HCT116 (cell line): ENCODE measurements around the gene FBXO21.

Source experiments
- CEBPB ChIP-seq: IDR thresholded peaks from 2 replicates; pipeline ENCODE4 v1.6.1; 2012; ENCODE audit warnings: low read depth
- CTCF ChIP-seq, 3 experiments: fragments of 200-600 bp in 1 of 3; sonication (generic) in 1 of 3; IDR thresholded peaks in 2 of 3; conservative IDR thresholded peaks in 1 of 3; 2 replicates each; pipeline ENCODE4 v1.5.1; 2012 to 2017; ENCODE audit warnings: low read depth in 2 of 3, low read length in 2 of 3, antibody characterized with exemption in 1 of 3, borderline replicate concordance in 1 of 3, control low read depth in 1 of 3, mild to moderate bottlenecking in 1 of 3, mixed read lengths in 1 of 3, mixed run types in 1 of 3, moderate library complexity in 1 of 3; ENCODE audit not compliant: insufficient read depth in 1 of 3
- EZH2 ChIP-seq: fragments of 200-600 bp; sonication (generic); IDR thresholded peaks from 2 replicates; pipeline ENCODE4 v1.6.1; 2017; ENCODE audit warnings: antibody characterized with exemption, mixed run types
- JUND ChIP-seq: IDR thresholded peaks from 2 replicates; pipeline ENCODE4 v1.6.1; 2012
- MAX ChIP-seq: IDR thresholded peaks from 2 replicates; pipeline ENCODE4 v1.6.1; 2012
- POLR2A ChIP-seq: IDR thresholded peaks from 2 replicates; pipeline ENCODE4 v1.7.0; 2011; ENCODE audit warnings: borderline replicate concordance; ENCODE audit not compliant: insufficient read depth, insufficient read length; ENCODE audit errors: extremely low read depth
- POLR2AphosphoS5 ChIP-seq: IDR thresholded peaks from 2 replicates; pipeline ENCODE4 v1.6.1; 2011; ENCODE audit warnings: mild to moderate bottlenecking, low read depth, low read length, moderate library complexity
- RAD21 ChIP-seq: IDR thresholded peaks from 2 replicates; pipeline ENCODE4 v1.6.1; 2012; ENCODE audit warnings: low read depth, mild to moderate bottlenecking
- TCF7L2 ChIP-seq: IDR thresholded peaks from 2 replicates; pipeline ENCODE4 v1.7.0; 2011; ENCODE audit warnings: borderline replicate concordance, inconsistent platforms; ENCODE audit not compliant: insufficient read depth, insufficient read length; ENCODE audit errors: extremely low read depth

- TF ChIP-seq CTCF (IDR thresholded peaks at IDR 0.05 in 2 of 3, conservative IDR thresholded peaks at IDR 0.05 in 1 of 3; ENCODE audit: borderline replicate concordance in 1 of 3, insufficient read depth in 1 of 3, low read depth in 2 of 3, low read length in 2 of 3) (no peak), JUND (no peak), CEBPB (no peak), EZH2 (no peak), MAX (no peak), POLR2AphosphoS5 (no peak), TCF7L2 (no peak), POLR2A (no peak), RAD21 (no peak)
Observed at GRCh38 chr12:117127933-117128823, 62.1 kb downstream of the FBXO21 start.
